Ascending aorta (tissue), 2 donors: ENCODE data around the gene CFAP410. TPM values are rescaled to one million over a fixed set of nuclear protein-coding genes. Genes with fewer than 3 reads are reported as not detected.

Source experiments
- DNase-seq, 2 donors: peaks; one replicate each; pipeline ENCODE4 v3.0.0-alpha.2; 2019; ENCODE audit warnings: low spot score in 2 of 2
- H3K27ac ChIP-seq, 2 donors: fragments of 200-600 bp; sonication (generic); one replicate each; pipeline ENCODE4 v1.5.1; 2016 to 2017; ENCODE audit warnings: mild to moderate bottlenecking in 1 of 2
- H3K27me3 ChIP-seq: fragments of 200-600 bp; sonication (generic); one replicate; pipeline ENCODE4 v1.5.1; 2017
- H3K36me3 ChIP-seq, 2 donors: fragments of 200-600 bp; sonication (generic); one replicate each; pipeline ENCODE4 v1.5.1; 2016
- H3K4me1 ChIP-seq, 2 donors: fragments of 200-600 bp; sonication (generic); one replicate each; pipeline ENCODE4 v1.5.1; 2016 to 2017; ENCODE audit warnings: mild to moderate bottlenecking in 1 of 2
- H3K4me3 ChIP-seq, 2 donors: fragments of 200-600 bp; sonication (generic); one replicate each; pipeline ENCODE4 v1.5.1; 2016 to 2017; ENCODE audit warnings: mild to moderate bottlenecking in 1 of 2
- H3K9me3 ChIP-seq, 2 donors: fragments of 200-600 bp; sonication (generic); one replicate each; pipeline ENCODE4 v1.5.1; 2016
- intact Hi-C: fragments of 100-400 bp; cut with DNase I; formaldehyde crosslinking; loops from one replicate; pipeline ENCODE4 v1.15.1; 2023
- total RNA-seq: library from RNA; depleted of rRNA; stranded (reverse); fragments of >200 nt; gene quantifications from one replicate; pipeline ENCODE4 v1.1.0, GENCODE V29; 2016
- TF ChIP-seq, protein P1 (sequence below), 3 experiments: fragments of 200-600 bp in 2 of 3; fragments of 450-650 bp in 1 of 3; sonication (generic) in 2 of 3; IDR thresholded peaks; one replicate each; pipeline ENCODE4 v1.5.1; 2016 to 2019; ENCODE audit warnings: antibody characterized with exemption in 3 of 3, mild to moderate bottlenecking in 1 of 3, moderate library complexity in 1 of 3

The CFAP410 gene
- total RNA-seq, 1 donor from 2014 or later = 68.5 TPM

GRCh38 chr21:44296916-44297315 lies 42.3 kb downstream of the CFAP410 start:
- TF ChIP-seq, protein P1, sequence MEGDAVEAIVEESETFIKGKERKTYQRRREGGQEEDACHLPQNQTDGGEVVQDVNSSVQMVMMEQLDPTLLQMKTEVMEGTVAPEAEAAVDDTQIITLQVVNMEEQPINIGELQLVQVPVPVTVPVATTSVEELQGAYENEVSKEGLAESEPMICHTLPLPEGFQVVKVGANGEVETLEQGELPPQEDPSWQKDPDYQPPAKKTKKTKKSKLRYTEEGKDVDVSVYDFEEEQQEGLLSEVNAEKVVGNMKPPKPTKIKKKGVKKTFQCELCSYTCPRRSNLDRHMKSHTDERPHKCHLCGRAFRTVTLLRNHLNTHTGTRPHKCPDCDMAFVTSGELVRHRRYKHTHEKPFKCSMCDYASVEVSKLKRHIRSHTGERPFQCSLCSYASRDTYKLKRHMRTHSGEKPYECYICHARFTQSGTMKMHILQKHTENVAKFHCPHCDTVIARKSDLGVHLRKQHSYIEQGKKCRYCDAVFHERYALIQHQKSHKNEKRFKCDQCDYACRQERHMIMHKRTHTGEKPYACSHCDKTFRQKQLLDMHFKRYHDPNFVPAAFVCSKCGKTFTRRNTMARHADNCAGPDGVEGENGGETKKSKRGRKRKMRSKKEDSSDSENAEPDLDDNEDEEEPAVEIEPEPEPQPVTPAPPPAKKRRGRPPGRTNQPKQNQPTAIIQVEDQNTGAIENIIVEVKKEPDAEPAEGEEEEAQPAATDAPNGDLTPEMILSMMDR (IDR thresholded peaks at IDR 0.05) = no peak
- DNase-seq = no peak
- H3K9me3 ChIP-seq = no peaks in the 10 kb centered on the region
- no peaks in the 10 kb centered on the region for H3K36me3 ChIP-seq
- H3K27ac ChIP-seq = no peak overlapping the region
- no peak overlapping the region for H3K4me3 ChIP-seq
- intact Hi-C loops = no loop called here
- no peaks in the 10 kb centered on the region for H3K27me3 ChIP-seq
- H3K4me1 ChIP-seq = peaks cover 5 to 22% of the 10 kb centered on the region in 2 donors

GRCh38 chr21:44296103-44296519 lies 43.1 kb downstream of the CFAP410 start:
- Histone ChIP-seq H3K36me3 (no peaks in the 10 kb centered on the region), H3K27me3 (no peaks in the 10 kb centered on the region), H3K4me3 (no peak overlapping the region), H3K4me1 (peaks cover 4 to 14% of the 10 kb centered on the region in 2 donors), H3K27ac (no peak overlapping the region), H3K9me3 (no peaks in the 10 kb centered on the region)
- intact Hi-C loops = no loop called here
- DNase-seq = no peak
- TF ChIP-seq, protein P1 (IDR thresholded peaks at IDR 0.05) = no peak

- Histone ChIP-seq H3K9me3 (no peaks in the 10 kb centered on the region), H3K27ac (no peak overlapping the region), H3K27me3 (no peaks in the 10 kb centered on the region), H3K4me1 (peaks cover 0 to 10% of the 10 kb centered on the region in 2 donors), H3K36me3 (no peaks in the 10 kb centered on the region), H3K4me3 (no peak overlapping the region)
- TF ChIP-seq, protein P1 (IDR thresholded peaks at IDR 0.05) = no peak
- no peak for DNase-seq
- intact Hi-C loops = no loop called here
These were observed 43.5 kb downstream of the CFAP410 start for GRCh38 chr21:44295646-44296045.

DNA sequence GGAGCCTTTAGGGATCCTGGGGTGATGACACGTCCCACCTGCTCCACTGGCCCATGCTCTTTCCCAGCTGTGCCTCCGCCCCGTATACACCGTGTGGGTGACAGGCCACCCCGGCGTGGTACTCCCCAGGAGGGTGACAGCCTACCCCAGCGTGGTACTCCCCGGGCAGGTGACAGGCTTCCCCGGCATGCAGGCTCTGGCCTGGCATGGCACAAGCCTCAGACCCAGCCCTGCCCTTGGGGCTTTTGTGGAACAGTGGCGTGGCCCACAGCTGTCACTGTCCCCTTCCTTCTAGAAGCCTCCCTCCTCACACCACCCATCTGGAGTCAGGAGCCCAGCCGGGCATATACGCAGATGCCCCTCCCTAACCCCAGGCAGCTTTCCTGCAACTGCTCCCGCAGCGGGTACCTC lies 44.0 kb downstream of the CFAP410 start:
- no peak for DNase-seq
- Histone ChIP-seq H3K27me3 (no peaks in the 10 kb centered on the region), H3K9me3 (no peaks in the 10 kb centered on the region), H3K27ac (no peak overlapping the region), H3K4me3 (no peak overlapping the region), H3K4me1 (peaks cover 0 to 10% of the 10 kb centered on the region in 2 donors), H3K36me3 (no peaks in the 10 kb centered on the region)
- intact Hi-C loops = no loop called here
- TF ChIP-seq, protein P1 (IDR thresholded peaks at IDR 0.05) = no peak

DNA sequence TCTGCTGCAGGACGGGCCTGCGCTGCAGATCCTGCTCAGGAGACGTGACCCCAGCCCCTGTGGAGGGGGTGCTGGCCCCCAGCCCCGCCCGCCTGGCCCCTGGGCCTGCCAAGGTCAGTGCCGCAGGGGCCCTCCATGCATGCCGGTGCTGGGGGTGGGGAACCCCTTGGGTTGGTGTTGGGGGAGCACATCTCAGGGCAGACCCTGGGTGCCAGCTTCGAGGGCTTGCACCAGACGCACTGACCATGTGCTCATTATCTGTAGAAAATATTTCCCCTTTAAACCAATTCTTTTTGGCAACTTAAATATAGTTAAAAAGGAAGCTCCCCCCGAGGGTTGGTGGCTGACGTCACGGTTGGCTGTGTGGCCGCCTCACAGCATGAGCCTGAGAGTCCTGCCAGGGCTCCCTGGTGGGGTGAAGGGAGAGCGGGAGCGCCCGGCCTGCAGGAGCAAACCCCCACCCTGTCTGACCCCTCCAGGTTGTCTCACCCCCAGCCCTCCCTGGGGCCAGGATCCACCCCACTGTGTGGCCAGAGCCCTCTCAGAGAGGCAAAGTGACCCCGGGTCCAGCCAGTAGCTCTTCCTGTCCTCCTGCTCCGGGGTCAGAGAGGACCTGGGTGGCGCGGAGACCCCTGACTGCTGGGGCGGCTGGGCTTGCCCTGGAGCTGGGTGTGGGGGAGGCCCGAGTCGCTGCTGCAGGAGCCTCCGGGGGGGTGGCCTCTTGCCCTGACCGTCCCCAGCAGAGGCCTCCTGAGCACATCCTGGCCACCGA lies 44.6 kb downstream of the CFAP410 start:
- intact Hi-C loops = no loop called here
- Histone ChIP-seq H3K9me3 (no peaks in the 10 kb centered on the region), H3K4me3 (no peak overlapping the region), H3K4me1 (peaks cover 0 to 10% of the 10 kb centered on the region in 2 donors), H3K27ac (no peak overlapping the region), H3K36me3 (no peaks in the 10 kb centered on the region), H3K27me3 (no peaks in the 10 kb centered on the region)
- no peak for DNase-seq
- TF ChIP-seq, protein P1 (IDR thresholded peaks at IDR 0.05) = no peak
